ENCODE data around the gene PTPRN2. TPM values are rescaled to one million over a fixed set of nuclear protein-coding genes. Genes with fewer than 3 reads are reported as not detected.

The PTPRN2 gene
- total RNA-seq, 1 donor from 2014 or later, result 0.33 TPM

GRCh38 chr7:157811946-157812345 is 775.7 kb downstream of the PTPRN2 start:
- ATAC-seq (no peak), DNase-seq (ENCODE audit: low spot score) (no peak)

- DNase-seq (ENCODE audit: low spot score), result no peak
Measured at GRCh38 chr7:157809863-157810851, 777.5 kb downstream of the PTPRN2 start.

GRCh38 chr7:157809154-157809862 is 778.3 kb downstream of the PTPRN2 start:
- no peak for DNase-seq (ENCODE audit: low spot score)
- ATAC-seq, result no peak

More at GRCh38 chr7:157809863-157810851, 777.5 kb downstream of the PTPRN2 start:
- no peak for ATAC-seq

DNA sequence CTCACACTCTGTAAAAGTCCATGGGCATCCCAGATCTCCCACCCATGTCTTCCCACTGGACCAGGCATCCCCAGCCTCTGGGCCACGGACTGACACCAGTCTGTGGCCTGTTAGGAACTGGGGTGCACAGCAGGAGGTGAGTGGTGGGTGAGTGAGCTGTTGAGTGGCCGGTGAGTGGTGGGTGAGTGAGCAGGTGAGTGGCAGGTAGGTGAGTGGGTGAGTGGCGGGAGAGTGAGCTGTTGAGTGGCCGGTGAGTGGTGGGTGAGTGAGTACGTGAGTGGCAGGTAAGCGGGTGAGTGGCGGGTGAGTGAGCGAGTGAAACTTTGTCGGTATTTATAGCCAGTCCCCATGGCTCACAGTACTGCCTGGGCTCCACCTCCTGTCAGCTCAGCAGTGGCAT is 779.6 kb downstream of the PTPRN2 start:
- ATAC-seq, result no peak
- DNase-seq (ENCODE audit: low spot score), result no peak

DNA sequence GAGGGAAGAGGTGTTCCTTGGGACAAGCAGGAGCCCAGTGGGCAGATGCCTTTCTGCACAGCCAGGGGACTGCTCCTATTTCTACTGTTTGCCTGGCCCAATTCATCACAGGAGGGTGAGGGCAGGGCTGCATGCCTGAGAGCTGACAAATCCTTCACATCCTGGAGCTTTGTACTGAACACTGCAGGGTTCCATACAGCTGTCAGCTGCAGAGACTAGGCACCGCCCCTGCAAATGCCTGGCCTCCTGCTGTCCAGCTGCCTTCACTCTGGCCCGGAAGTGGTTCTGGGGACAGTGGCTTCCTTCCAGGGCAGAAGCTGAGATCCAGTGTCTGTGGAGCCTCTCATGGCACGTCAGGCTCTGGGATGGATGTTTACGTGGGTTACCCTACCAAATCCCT is 780.1 kb downstream of the PTPRN2 start:
- ATAC-seq, result no peak
- DNase-seq (ENCODE audit: low spot score), result no peak

DNA sequence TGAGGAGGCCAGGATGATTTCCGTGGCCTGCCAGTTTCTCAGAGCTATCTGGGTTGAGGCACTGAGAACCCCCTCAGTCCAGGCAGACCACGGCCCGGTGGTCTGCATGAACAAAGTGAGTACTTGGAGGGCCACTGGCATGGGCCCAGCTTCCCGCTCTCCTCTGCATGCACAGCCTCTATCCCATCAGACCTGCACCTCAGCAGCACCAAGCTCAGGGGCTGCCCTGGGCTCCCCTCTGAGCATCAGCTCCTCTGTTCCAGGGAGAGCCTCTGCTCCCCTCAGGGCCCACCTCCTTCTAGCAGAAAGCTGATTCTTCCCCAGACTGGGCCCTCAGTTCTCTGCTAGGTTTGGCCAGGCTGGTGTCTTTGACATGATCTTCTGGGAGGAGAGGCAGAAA is 780.9 kb downstream of the PTPRN2 start:
- ATAC-seq (no peak), DNase-seq (ENCODE audit: low spot score) (no peak)

GRCh38 chr7:157805713-157806112 is 781.9 kb downstream of the PTPRN2 start:
- ATAC-seq (no peak), DNase-seq (ENCODE audit: low spot score) (no peak)

DNA sequence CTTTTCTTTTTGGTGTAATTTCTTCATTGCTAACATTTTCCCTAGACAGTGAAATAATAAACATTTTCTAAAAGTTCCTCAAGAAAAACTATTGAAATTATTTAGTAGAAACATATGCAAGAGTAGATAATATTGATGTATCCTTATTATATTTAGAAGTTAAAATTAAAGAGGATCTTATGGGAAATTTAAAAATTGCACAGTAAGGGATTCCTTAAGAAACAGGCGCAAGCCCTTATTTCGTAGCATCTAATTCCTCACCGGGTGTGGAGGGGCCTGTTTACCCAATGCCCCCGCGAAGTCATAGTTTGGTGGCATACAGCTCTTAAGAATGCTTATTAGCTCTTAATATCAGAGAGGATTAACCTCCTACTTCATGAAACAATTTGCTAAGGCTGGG is 783.7 kb downstream of the PTPRN2 start:
- no peak for ATAC-seq
- no peak for DNase-seq (ENCODE audit: low spot score)

- ATAC-seq (no peak), DNase-seq (ENCODE audit: low spot score) (no peak)
Measured at GRCh38 chr7:157801971-157802675, 785.5 kb downstream of the PTPRN2 start.

- DNase-seq (ENCODE audit: low spot score), result no peak
- no peak for ATAC-seq
Measured at GRCh38 chr7:157801113-157801512, 786.5 kb downstream of the PTPRN2 start.

- DNase-seq (ENCODE audit: low spot score) (no peak), ATAC-seq (no peak)
Measured at GRCh38 chr7:157800281-157800680, 787.3 kb downstream of the PTPRN2 start.

- ATAC-seq (no peak), DNase-seq (ENCODE audit: low spot score) (no peak)
Measured at GRCh38 chr7:157799076-157799685, 788.4 kb downstream of the PTPRN2 start.

- DNase-seq (ENCODE audit: low spot score), result no peak
- no peak for ATAC-seq
Measured at GRCh38 chr7:157797361-157797760, 790.3 kb downstream of the PTPRN2 start.

GRCh38 chr7:157796846-157797245 is 790.8 kb downstream of the PTPRN2 start:
- no peak for ATAC-seq

GRCh38 chr7:157795643-157796042 is 792.0 kb downstream of the PTPRN2 start:
- ATAC-seq, result no peak

More at GRCh38 chr7:157796846-157797245, 790.8 kb downstream of the PTPRN2 start:
- DNase-seq (ENCODE audit: low spot score), result no peak

DNA sequence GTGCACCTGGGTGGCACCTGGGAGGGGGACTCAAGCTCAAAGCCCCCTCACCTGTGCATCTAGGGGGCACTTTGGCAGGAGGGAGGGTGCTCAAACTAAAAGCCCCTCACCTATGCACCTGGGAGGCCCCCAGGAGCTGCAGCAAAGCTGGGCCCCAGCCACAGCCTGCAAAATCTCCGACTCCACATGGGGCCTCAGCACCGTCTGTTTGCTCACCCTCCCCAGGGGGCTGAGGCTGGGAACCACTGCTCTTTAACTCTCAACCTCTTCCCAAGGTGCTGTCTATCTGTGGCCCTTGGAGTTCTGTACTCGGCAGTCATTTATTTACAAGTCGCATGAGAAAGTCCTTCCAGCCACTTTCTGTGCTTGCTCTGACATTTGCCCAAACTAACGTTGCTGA is 792.4 kb downstream of the PTPRN2 start:
- no peak for ATAC-seq
- no peak for DNase-seq (ENCODE audit: low spot score)

More at GRCh38 chr7:157795643-157796042, 792.0 kb downstream of the PTPRN2 start:
- no peak for DNase-seq (ENCODE audit: low spot score)

DNA sequence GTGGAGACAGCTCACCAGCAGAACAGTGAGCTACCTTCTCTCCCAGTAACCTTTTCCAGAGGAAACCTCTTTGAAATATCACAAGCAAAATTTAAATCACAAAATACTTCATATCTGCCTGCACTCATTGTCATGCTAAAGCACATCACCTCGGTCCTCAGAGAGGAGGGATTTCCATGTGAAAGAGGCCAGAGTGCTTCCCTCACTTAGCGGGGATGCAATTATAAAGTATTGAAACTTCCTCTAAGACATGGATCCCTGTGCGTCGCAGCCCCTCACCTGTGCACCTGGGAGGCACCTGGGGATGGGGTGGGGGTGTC is 792.9 kb downstream of the PTPRN2 start:
- DNase-seq (ENCODE audit: low spot score), result no peak
- ATAC-seq, result no peak

DNA sequence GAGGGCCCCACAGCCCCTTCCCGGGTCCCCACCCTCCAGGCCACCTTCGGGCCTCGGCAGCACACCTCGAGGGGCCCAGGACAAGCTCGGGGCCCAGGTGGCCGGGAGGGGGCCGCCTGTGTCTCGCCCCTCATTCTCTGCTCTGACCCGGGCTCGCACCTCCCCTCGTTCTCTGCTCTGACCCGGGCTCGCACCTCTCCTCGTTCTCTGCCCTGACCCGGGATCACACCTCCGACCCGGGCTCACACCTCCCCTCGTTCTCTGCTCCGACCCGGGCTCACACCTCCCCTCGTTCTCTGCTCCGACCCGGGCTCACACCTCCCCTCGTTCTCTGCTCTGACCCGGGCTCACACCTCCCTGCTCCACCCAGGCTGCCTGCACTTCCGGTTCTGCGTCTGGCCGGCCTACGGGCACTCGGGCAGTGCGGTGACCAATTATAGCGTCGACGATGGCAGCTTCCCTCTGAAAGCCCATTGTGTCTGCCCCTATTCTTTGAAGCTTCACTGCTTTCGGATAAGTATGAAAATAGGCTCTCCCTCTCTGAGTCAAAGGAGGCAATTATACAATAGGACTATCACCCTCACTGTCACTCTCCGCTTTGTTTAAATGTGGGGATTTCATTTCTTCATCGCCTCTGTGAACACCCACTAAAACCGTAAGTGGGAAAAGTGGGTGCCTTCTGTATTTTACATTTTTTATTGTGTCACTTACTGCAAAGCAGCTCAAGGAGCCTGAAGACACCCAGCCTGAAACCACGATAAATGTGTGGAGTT is 793.5 kb downstream of the PTPRN2 start:
- no peak for ATAC-seq
- no peak for DNase-seq (ENCODE audit: low spot score)

DNA sequence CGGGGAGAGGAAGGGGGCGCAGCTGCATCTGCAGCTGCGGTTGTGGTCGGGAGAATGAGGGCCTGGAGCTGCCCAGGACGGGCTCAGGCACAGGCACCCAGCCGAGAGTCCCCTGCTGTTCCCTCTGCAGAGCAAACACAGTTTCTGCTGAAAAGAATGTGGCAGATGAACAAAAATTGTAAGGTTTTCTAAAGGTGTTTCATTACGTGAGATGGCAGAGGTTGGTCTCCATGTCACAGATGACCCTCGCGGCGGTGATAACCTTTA is 794.6 kb downstream of the PTPRN2 start:
- DNase-seq (ENCODE audit: low spot score) (no peak), ATAC-seq (no peak)
